Measurements from ENCODE around the gene GAL.

Gene GAL

GRCh38 chr11:68714060-68714856 is 29.9 kb downstream of the GAL start:
- no peak for FAIRE-seq

- no peak for FAIRE-seq
These were observed 31.2 kb downstream of the GAL start for GRCh38 chr11:68715456-68716122.

- no peak for FAIRE-seq
These were observed 36.7 kb downstream of the GAL start for GRCh38 chr11:68721075-68721474.

- FAIRE-seq, result no peak
These were observed 37.8 kb downstream of the GAL start for GRCh38 chr11:68722143-68722542.

GRCh38 chr11:68724293-68724692 is 39.9 kb downstream of the GAL start:
- FAIRE-seq, result no peak

GRCh38 chr11:68727783-68728182 is 43.4 kb downstream of the GAL start:
- FAIRE-seq, result no peak

- no peak for FAIRE-seq
These were observed 49.8 kb downstream of the GAL start for GRCh38 chr11:68734111-68734510.

- FAIRE-seq, result no peak
These were observed 50.8 kb downstream of the GAL start for GRCh38 chr11:68735125-68735524.

GRCh38 chr11:68735646-68736045 is 51.3 kb downstream of the GAL start:
- no peak for FAIRE-seq

Measured in islet of Langerhans (tissue), 1 donor.